ELR (cell line): ENCODE results near the gene YAF2.

Experiments used
- DNase-seq: peaks from one replicate; pipeline ENCODE4 v3.0.0-alpha.2; 2015; ENCODE audit warnings: low read depth

Gene YAF2

GRCh38 chr12:42238240-42239140, at the start of gene YAF2:
Gene YAF2 (minus strand): TSS chr12:42238248. CDS start chr12:42238180, 68 bp downstream.
- DNase-seq: peak; percentile 92

DNA sequence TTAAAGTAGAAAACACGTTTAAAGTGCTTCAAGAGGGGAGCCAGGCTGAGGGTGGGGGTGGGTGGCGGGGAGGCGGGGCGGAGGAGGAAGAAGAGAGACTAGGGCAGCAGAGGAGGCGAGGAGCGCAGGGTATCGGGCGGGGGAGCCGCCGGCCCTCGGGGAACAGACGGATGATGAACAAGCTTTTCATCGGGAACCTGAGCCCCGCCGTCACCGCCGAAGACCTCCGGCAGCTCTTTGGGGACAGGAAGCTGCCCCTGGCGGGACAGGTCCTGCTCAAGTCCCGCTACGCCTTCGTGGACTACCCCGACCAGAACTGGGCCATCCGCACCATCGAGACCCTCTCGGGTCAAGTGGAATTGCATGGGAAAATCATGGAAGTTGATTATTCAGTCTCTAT, 48.7 kb upstream of the YAF2 start:
- no peak for DNase-seq

- DNase-seq: no peak
These were observed 47.4 kb upstream of the YAF2 start for GRCh38 chr12:42285431-42285830.

DNA sequence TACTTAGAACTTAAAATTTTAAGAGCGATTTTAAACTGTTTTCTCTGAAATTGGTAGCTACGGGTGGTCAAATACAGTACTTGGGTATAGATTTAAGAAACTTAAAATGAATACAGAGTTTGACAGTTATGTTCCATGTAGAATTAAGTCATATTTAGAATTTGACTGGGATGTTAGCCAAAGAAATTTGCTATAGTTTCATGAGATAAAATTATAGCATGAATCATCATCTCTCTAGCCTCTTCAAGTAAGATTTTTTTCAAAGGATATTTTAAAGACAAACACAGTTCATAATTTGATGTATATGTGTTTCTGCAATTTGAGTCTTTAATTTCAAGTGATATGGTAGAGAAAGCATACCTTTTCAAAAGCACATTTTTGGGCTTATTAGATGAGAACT, 46.8 kb upstream of the YAF2 start:
- DNase-seq: no peak

- no peak for DNase-seq
These were observed 46.1 kb upstream of the YAF2 start for GRCh38 chr12:42284157-42284556.

DNA sequence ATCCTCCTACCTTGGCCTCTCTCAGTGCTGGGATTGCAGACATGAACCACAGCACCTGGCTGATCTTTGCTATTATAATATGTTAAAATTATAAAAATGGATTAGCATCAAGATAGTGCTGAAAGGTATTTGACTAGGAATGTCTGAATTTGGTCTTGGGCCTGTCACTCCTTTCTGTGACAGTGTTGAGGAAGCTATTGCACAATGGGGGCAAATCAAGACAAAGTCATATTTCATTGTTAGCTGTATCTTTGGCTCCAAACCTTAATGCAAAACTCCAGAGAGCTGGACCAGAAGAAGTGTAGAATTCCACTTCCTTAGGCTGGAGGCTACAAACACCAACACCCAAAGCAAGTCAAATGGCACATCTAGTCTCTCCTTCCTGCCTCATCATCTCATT, 45.7 kb upstream of the YAF2 start:
- no peak for DNase-seq

- no peak for DNase-seq
These were observed 44.2 kb upstream of the YAF2 start for GRCh38 chr12:42282294-42282693.

DNA sequence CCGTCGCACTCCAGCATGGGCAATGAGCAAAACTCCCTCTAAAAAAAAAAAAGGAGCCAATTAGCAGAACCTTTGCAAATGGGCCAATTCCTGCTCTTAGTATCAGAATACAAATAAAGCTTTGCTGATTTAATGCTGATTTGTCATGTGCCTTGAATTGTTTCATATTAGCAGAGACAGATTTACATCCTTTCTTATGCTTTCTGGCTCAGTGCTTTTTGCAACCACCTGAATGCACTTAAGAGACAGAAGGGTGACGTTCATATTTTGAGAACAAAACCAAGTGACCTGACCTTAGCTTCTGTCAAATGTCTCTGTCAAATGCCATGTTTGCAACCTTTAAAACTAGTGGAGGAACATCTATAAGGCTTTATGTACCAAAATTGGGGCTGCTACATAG, 43.8 kb upstream of the YAF2 start:
- DNase-seq: no peak

GRCh38 chr12:42281278-42281677, 43.2 kb upstream of the YAF2 start:
- DNase-seq: no peak

- DNase-seq: no peak
These were observed 40.1 kb upstream of the YAF2 start for GRCh38 chr12:42278128-42278510.

DNA sequence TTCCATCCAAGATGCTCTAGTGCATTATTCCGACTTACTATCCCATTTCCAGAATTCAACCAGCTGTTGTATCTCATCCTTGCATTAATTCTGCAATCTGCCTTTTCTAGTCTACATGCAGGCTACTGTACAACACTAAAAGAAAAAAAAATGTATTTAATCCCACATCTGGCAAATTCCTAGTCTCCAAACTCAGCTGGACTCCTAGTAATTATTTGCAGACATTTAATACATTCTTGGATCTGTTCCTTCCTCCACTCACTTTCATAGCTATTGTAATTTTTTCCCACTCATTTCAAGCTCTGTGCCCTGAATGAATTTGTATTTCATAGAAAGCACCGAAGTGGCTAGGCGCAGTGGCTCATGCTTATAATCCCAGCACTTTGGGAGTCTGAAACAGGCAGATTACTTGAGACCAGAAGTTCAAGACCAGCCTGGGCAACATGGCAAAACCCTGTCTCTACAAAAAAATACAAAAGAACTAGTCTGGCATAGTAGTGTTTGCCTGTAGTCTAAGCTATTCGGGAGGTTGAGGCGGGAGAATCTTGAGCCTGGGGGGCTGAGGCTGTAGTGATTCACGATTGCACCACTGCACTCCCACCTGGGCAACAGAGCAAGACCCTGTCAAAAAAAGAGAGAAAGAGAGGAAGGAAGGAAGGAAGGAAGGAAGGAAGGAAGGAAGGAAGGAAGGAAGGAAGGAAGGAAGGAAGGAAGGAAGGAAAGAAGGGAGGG, 39.5 kb upstream of the YAF2 start:
- no peak for DNase-seq

GRCh38 chr12:42275499-42275898, 37.5 kb upstream of the YAF2 start:
- DNase-seq: no peak

GRCh38 chr12:42273706-42274105, 35.7 kb upstream of the YAF2 start:
- no peak for DNase-seq

DNA sequence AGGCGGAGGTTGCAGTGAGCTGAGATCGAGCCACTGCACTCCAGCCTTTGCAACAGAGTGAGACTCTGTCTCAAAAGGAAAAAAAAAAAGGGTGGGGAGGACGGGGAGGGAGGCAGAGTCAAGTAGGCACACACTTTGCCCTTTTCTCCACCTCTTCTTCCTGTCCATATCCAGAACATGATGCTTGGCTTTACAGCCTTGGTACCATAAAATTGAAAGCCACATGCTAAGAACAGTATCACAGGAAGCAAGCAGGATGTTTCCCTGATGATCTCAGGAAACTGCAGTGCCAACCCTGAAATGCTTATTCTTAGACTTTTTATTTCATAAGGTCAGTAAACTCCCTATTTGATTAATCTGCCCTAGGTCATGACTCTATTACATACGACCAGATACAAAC, 32.5 kb upstream of the YAF2 start:
- no peak for DNase-seq

- DNase-seq: no peak
These were observed 29.6 kb upstream of the YAF2 start for GRCh38 chr12:42267413-42268190.

- DNase-seq: no peak
These were observed 28.7 kb upstream of the YAF2 start for GRCh38 chr12:42266579-42267230.

DNA sequence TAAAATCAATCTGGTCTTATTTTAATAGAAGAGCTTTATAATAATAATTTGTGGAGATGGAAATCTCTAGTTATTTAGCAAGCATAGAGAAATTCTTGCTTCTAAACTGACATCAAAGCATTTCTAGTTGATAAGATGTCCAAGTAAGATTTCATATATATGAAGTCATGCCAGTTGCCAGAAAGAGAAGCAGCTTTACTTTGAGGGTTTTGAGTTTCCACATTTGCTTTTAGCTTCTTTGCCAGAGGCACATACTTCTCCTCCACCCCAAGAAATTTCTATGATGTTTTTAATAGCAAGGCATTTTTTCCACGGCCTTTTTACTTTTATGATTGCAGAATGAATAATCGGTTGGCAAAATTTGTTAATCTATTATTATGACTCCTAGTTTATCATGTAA, 24.2 kb upstream of the YAF2 start:
- DNase-seq: no peak

GRCh38 chr12:42261708-42262107, 23.7 kb upstream of the YAF2 start:
- DNase-seq: no peak

GRCh38 chr12:42260518-42260917, 22.5 kb upstream of the YAF2 start:
- DNase-seq: no peak

DNA sequence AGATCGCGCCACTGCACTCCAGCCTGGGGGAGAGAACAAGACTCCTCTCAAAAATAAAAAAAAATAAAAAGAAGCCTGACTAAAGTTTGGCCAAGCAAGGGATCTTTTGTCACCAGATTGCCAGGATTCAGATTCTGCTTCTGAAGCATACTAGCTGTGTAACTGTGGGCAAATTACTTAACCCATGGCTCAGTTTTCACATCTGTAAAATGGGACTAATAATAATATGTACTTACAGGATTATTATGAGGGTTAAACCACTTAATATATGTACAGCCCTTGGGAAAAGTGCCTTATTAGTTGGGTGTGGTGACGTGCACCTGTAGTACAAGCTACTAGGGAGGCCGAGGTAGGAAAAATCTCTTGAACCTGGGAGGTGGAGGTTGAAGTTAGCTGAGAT, 21.7 kb upstream of the YAF2 start:
- DNase-seq: no peak

DNA sequence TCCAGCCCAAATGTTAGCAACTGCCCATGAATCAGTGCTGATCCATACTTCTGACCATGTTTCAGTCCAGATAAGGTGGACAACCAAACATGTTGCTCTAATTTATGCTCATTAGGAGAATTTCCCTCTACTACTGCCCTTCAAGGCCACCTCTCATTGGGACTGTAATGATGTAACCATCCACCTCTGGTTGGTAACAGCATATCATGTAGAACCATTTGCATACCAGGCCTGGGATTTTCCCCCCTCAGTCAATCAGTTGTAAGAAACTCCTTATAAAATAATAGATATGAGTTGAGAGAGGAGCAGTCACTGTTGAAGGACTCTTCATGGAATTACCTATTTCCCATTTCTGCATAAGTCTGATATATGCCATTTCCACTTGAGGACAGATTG, 17.8 kb upstream of the YAF2 start:
- no peak for DNase-seq

GRCh38 chr12:42255221-42255865, 17.3 kb upstream of the YAF2 start:
- no peak for DNase-seq
